22Rv1 (cell line): ENCODE results near the gene PTDSS2.

ENCODE experiments used
- ZFX ChIP-seq: fragments of 450-650 bp; IDR thresholded peaks from 2 replicates; pipeline ENCODE4 v1.6.1; 2017; ENCODE audit warnings: antibody characterized with exemption, borderline replicate concordance
- TF ChIP-seq, protein P1 (sequence below): fragments of 450-650 bp; IDR thresholded peaks from 2 replicates; pipeline ENCODE4 v1.5.1; 2017; ENCODE audit warnings: mild to moderate bottlenecking

GRCh38 chr11:535210-535518 is 85.1 kb downstream of the PTDSS2 start:
- TF ChIP-seq, protein P1, sequence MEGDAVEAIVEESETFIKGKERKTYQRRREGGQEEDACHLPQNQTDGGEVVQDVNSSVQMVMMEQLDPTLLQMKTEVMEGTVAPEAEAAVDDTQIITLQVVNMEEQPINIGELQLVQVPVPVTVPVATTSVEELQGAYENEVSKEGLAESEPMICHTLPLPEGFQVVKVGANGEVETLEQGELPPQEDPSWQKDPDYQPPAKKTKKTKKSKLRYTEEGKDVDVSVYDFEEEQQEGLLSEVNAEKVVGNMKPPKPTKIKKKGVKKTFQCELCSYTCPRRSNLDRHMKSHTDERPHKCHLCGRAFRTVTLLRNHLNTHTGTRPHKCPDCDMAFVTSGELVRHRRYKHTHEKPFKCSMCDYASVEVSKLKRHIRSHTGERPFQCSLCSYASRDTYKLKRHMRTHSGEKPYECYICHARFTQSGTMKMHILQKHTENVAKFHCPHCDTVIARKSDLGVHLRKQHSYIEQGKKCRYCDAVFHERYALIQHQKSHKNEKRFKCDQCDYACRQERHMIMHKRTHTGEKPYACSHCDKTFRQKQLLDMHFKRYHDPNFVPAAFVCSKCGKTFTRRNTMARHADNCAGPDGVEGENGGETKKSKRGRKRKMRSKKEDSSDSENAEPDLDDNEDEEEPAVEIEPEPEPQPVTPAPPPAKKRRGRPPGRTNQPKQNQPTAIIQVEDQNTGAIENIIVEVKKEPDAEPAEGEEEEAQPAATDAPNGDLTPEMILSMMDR: no peak
- no peak for TF ChIP-seq ZFX
